WTC11 (cell line): Measurements from ENCODE around the gene C14orf132.

Source experiments
- ESRRA ChIP-seq: sonication (generic); formaldehyde crosslinking; IDR thresholded peaks from 2 replicates; pipeline ENCODE4 v1.8.1; 2022; ENCODE audit warnings: mild to moderate bottlenecking, missing genetic modification reagents, borderline replicate concordance
- ETV6 ChIP-seq: sonication (generic); formaldehyde crosslinking; IDR thresholded peaks from 2 replicates; pipeline ENCODE4 v1.8.1; 2022; ENCODE audit warnings: mild to moderate bottlenecking, missing genetic modification reagents
- TF ChIP-seq, protein P1 (sequence below): fragments of 200-600 bp; IDR thresholded peaks from 2 replicates; pipeline ENCODE4 v1.8.0; 2022; ENCODE audit warnings: antibody characterized with exemption
- TF ChIP-seq, protein P2 (sequence below): sonication (generic); formaldehyde crosslinking; conservative IDR thresholded peaks from 2 replicates; pipeline ENCODE4 v1.8.1; 2022; ENCODE audit warnings: mild to moderate bottlenecking, missing genetic modification reagents
- TF ChIP-seq, protein P3 (sequence below): sonication (generic); formaldehyde crosslinking; IDR thresholded peaks from 2 replicates; pipeline ENCODE4 v1.8.0; 2022; ENCODE audit warnings: mild to moderate bottlenecking, missing genetic modification reagents
- TF ChIP-seq, protein P4 (sequence below): sonication (generic); formaldehyde crosslinking; IDR thresholded peaks from 2 replicates; pipeline ENCODE4 v1.8.1; 2022; ENCODE audit warnings: missing genetic modification reagents, borderline replicate concordance
- TF ChIP-seq, protein P5 (sequence below): sonication (generic); formaldehyde crosslinking; IDR thresholded peaks from 2 replicates; pipeline ENCODE4 v1.8.1; 2023; ENCODE audit warnings: mild to moderate bottlenecking, missing genetic modification reagents, moderate library complexity

DNA sequence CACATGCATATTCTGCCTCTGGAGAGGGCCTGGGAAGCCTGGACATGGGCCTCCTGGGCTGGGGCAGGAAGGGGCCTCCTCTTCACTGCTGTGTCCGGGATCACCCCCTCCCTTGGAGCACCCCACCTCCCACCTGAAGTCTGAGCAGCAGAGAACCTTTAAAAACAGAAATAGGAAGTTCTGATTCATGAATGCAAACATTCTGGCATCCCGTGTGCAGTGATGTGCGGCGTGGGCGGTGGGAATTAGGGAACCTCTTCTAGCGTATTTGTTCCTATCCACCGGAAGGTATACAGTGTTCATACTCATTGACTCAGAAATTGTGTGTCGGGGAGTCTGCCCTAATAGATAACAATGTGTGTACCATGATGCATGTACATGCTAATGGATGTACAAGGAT, 46.2 kb downstream of the C14orf132 start:
- TF ChIP-seq, protein P1, sequence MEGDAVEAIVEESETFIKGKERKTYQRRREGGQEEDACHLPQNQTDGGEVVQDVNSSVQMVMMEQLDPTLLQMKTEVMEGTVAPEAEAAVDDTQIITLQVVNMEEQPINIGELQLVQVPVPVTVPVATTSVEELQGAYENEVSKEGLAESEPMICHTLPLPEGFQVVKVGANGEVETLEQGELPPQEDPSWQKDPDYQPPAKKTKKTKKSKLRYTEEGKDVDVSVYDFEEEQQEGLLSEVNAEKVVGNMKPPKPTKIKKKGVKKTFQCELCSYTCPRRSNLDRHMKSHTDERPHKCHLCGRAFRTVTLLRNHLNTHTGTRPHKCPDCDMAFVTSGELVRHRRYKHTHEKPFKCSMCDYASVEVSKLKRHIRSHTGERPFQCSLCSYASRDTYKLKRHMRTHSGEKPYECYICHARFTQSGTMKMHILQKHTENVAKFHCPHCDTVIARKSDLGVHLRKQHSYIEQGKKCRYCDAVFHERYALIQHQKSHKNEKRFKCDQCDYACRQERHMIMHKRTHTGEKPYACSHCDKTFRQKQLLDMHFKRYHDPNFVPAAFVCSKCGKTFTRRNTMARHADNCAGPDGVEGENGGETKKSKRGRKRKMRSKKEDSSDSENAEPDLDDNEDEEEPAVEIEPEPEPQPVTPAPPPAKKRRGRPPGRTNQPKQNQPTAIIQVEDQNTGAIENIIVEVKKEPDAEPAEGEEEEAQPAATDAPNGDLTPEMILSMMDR = no peak
- TF ChIP-seq, protein P2, sequence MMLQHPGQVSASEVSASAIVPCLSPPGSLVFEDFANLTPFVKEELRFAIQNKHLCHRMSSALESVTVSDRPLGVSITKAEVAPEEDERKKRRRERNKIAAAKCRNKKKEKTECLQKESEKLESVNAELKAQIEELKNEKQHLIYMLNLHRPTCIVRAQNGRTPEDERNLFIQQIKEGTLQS (CRISPR knock-in tag) = no peak
- TF ChIP-seq ETV6 (no peak), ESRRA (CRISPR knock-in tag) (no peak)
- TF ChIP-seq, protein P3, sequence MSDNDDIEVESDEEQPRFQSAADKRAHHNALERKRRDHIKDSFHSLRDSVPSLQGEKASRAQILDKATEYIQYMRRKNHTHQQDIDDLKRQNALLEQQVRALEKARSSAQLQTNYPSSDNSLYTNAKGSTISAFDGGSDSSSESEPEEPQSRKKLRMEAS = no peak
- TF ChIP-seq, protein P4, sequence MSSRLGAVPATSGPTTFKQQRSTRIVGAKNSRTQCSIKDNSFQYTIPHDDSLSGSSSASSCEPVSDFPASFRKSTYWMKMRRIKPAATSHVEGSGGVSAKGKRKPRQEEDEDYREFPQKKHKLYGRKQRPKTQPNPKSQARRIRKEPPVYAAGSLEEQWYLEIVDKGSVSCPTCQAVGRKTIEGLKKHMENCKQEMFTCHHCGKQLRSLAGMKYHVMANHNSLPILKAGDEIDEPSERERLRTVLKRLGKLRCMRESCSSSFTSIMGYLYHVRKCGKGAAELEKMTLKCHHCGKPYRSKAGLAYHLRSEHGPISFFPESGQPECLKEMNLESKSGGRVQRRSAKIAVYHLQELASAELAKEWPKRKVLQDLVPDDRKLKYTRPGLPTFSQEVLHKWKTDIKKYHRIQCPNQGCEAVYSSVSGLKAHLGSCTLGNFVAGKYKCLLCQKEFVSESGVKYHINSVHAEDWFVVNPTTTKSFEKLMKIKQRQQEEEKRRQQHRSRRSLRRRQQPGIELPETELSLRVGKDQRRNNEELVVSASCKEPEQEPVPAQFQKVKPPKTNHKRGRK (CRISPR knock-in tag) = no peak
- TF ChIP-seq, protein P5, sequence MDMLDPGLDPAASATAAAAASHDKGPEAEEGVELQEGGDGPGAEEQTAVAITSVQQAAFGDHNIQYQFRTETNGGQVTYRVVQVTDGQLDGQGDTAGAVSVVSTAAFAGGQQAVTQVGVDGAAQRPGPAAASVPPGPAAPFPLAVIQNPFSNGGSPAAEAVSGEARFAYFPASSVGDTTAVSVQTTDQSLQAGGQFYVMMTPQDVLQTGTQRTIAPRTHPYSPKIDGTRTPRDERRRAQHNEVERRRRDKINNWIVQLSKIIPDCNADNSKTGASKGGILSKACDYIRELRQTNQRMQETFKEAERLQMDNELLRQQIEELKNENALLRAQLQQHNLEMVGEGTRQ (CRISPR knock-in tag) = no peak
